K562 (cell line): ENCODE data around the gene TMEM59. TPM values are rescaled to one million over a fixed set of nuclear protein-coding genes. Genes with fewer than 3 reads are reported as not detected.
A peak's percentile ranks its signal among the peaks of the same experiment; 100 is the strongest.

Source experiments
- BMI1 ChIP-seq: fragments of 150-350 bp; IDR thresholded peaks from 2 replicates; pipeline ENCODE4 v1.6.1; 2014; ENCODE audit warnings: low read length
- CHD1 ChIP-seq: fragments of 200-600 bp; sonication (generic); IDR thresholded peaks from one replicate; pipeline ENCODE4 v1.6.1; 2012; ENCODE audit warnings: mild to moderate bottlenecking, moderate library complexity, low read length, inconsistent platforms
- HDAC6 ChIP-seq: IDR thresholded peaks from 2 replicates; pipeline ENCODE4 v1.6.1; 2012; ENCODE audit warnings: low read depth, mild to moderate bottlenecking, control low read depth, inconsistent platforms, low read length, moderate library complexity
- HMG20B ChIP-seq: fragments of 250-450 bp; sonication (Bioruptor Pico); IDR thresholded peaks from 2 replicates; pipeline ENCODE4 v1.5.0; 2021; ENCODE audit warnings: mild to moderate bottlenecking
- KDM2B ChIP-seq: fragments of 250-450 bp; sonication (Bioruptor Pico); IDR thresholded peaks from 2 replicates; pipeline ENCODE4 v1.8.0; 2021; ENCODE audit warnings: mild to moderate bottlenecking, moderate library complexity
- MEF2D ChIP-seq: conservative IDR thresholded peaks from 2 replicates; pipeline ENCODE4 v1.6.1; 2016; ENCODE audit warnings: low read depth, missing genetic modification characterization, missing compliant biosample characterization
- MYNN ChIP-seq, 2 experiments: sonication (generic); formaldehyde crosslinking in 1 of 2; IDR thresholded peaks; 2 replicates each; pipeline versions ENCODE4 v1.5.0 to v1.6.1; 2016 to 2020; ENCODE audit warnings: antibody characterized with exemption in 1 of 2, missing genetic modification reagents in 1 of 2
- NR2F6 ChIP-seq: fragments of 450-650 bp; formaldehyde crosslinking; IDR thresholded peaks from 2 replicates; pipeline ENCODE4 v1.4.0; 2020; ENCODE audit warnings: mild to moderate bottlenecking
- POLR2AphosphoS5 ChIP-seq: IDR thresholded peaks from 2 replicates; pipeline ENCODE4 v1.6.1; 2011; ENCODE audit warnings: mild to moderate bottlenecking, low read depth, low read length, moderate library complexity; ENCODE audit not compliant: control insufficient read depth, insufficient read depth
- POLR2H ChIP-seq: IDR thresholded peaks from 2 replicates; pipeline ENCODE4 v1.6.1; 2016; ENCODE audit warnings: missing genetic modification characterization, low read depth, mild to moderate bottlenecking, control low read depth, missing compliant biosample characterization, moderate library complexity
- PPARD ChIP-seq: fragments of 250-450 bp; sonication (Bioruptor Pico); IDR thresholded peaks from 2 replicates; pipeline ENCODE4 v1.8.0; 2022; ENCODE audit warnings: inconsistent platforms, mild to moderate bottlenecking, moderate library complexity
- PRMT5 ChIP-seq: sonication (generic); formaldehyde crosslinking; IDR thresholded peaks from 2 replicates; pipeline ENCODE4 v1.5.0; 2020; ENCODE audit warnings: missing genetic modification reagents
- SIN3B ChIP-seq: fragments of 450-650 bp; IDR thresholded peaks from 2 replicates; pipeline ENCODE4 v1.6.1; 2017; ENCODE audit warnings: low read depth, mild to moderate bottlenecking, moderate library complexity
- SMARCA5 ChIP-seq: fragments of 450-650 bp; IDR thresholded peaks from 2 replicates; pipeline ENCODE4 v1.6.1; 2016
- SMARCE1 ChIP-seq: fragments of 450-650 bp; IDR thresholded peaks from 2 replicates; pipeline ENCODE4 v1.7.1; 2016; ENCODE audit warnings: mild to moderate bottlenecking
- SRSF1 ChIP-seq: fragments of 200-400 bp; formaldehyde crosslinking; IDR thresholded peaks from 2 replicates; pipeline ENCODE4 v1.6.1; 2017; ENCODE audit warnings: mild to moderate bottlenecking, low read depth, low read length, moderate library complexity
- TAL1 ChIP-seq: fragments of 450-650 bp; IDR thresholded peaks from 2 replicates; pipeline ENCODE4 v1.6.1; 2016; ENCODE audit warnings: mild to moderate bottlenecking
- ZBED1 ChIP-seq: IDR thresholded peaks from 2 replicates; pipeline ENCODE4 v1.6.1; 2014
- ZHX1 ChIP-seq: fragments of 150-350 bp; conservative IDR thresholded peaks from 2 replicates; pipeline ENCODE4 v1.6.1; 2014; ENCODE audit warnings: low read length
- ZNF174 ChIP-seq: fragments of 250-450 bp; sonication (Bioruptor Pico); IDR thresholded peaks from 2 replicates; pipeline ENCODE4 v1.4.0; 2020; ENCODE audit warnings: mild to moderate bottlenecking
- ZNF23 ChIP-seq: fragments of 250-450 bp; sonication (Bioruptor Pico); IDR thresholded peaks from 2 replicates; pipeline ENCODE4 v1.4.0; 2020; ENCODE audit warnings: mild to moderate bottlenecking
- ZNF253 ChIP-seq: fragments of 250-450 bp; sonication (Bioruptor Pico); conservative IDR thresholded peaks from 2 replicates; pipeline ENCODE4 v1.6.1; 2021; ENCODE audit warnings: mild to moderate bottlenecking
- polyA plus RNA-seq, 8 experiments: library from polyadenylated mRNA; depleted of rRNA in 4 of 8; stranded (reverse) in 5 of 8; unstranded in 3 of 8; fragments of >200 nt; fragmentation: Nextera tagmentation in 2 of 8; fragmentation: Illumina TruSeq in 1 of 8; extraction: Ambion mirVana in 2 of 8; extraction: Trizol in 1 of 8; gene quantifications; 2 replicates each; pipeline versions ENCODE4 v1.2.1 to v1.2.3, GENCODE V29; 2011 to 2014; ENCODE audit warnings: inconsistent platforms in 1 of 8, missing spikeins in 1 of 8
- total RNA-seq, 7 experiments: library from RNA; depleted of rRNA in 6 of 7; stranded (reverse); fragments of >200 nt in 6 of 7; fragmentation: Illumina TruSeq in 2 of 7; extraction: Trizol in 2 of 7; gene quantifications; 2 replicates each; pipeline versions ENCODE4 v1.2.1 to v1.2.3, GENCODE V29; 2011 to 2021; ENCODE audit warnings: low replicate concordance in 1 of 7
- TF ChIP-seq, protein P1 (sequence below): fragments of 250-450 bp; sonication (Bioruptor Pico); IDR thresholded peaks from 2 replicates; pipeline ENCODE4 v1.5.0; 2021; ENCODE audit warnings: mild to moderate bottlenecking, moderate library complexity
- TF ChIP-seq, protein P2 (sequence below): fragments of 450-650 bp; formaldehyde crosslinking; IDR thresholded peaks from 2 replicates; pipeline ENCODE4 v1.4.0; 2020; ENCODE audit warnings: mild to moderate bottlenecking

TMEM59 gene
- total and polyA plus RNA-seq, 9 of the 15 experiments (the other 6 are each of a cell fraction or from before 2014, with no cell fraction given) = 93.1 to 316 (median 151) TPM

DNA sequence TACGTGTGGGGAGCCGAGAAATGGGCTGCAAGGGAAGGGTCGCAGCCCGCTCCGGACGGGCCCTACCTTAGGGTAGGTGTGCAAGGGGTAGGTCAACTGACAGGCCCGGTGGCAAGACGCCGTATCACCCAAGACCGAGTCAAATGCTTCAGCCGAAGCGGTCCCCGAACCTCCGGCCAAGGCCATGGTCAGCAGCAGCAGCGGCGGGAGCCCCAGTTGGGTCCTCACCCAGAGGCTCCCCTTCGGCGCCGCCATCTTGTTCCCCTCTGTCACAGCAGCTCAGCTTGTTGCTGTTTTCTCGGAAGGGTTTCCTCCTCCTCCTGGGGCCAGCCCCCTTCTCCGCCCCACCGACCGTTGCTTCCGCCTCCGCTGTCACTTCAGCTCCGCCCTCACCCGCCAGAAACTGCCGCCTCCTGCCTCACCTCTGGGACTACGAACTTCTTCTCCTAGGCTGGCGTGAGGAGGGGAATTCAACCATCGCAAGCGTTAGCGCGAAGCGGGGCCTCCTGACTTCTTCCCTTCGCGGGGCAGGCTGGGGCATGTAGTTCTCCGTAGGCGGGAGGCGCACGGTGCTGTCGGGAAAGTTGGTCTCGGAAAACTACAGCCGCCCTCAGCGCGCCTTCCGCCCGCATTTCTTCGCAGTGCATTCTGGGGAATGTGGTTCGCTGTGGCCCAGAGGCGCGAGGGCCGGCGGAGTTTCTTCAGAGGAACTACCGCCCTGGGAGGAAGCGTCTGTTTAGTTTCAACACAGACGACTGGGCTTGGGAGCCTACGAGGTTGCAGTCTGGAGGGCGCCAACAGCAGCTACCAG is at the start of gene TMEM59, which contains the start of gene TCEANC2 (continued):
- TF ChIP-seq ZHX1 (no peak; the same call in 1 of the 2 replicates), ZNF253 (CRISPR knock-in tag) (no peak), ZNF174 (CRISPR knock-in tag) (no peak), NR2F6 (CRISPR knock-in tag) (no peak), PPARD (CRISPR knock-in tag) (no peak), TAL1 (no peak), BMI1 (no peak), SMARCE1 (peak; percentile 45; the same call in 1 of the 2 replicates), HDAC6 (no peak), SMARCA5 (no peak), ZBED1 (0 out of 2 replicates have a peak, but pooled peaks have one; percentile 32), POLR2AphosphoS5 (peak; percentile 57; the same call in 1 of the 2 replicates), SRSF1 (no peak), PRMT5 (CRISPR knock-in tag) (no peak), KDM2B (no peak), MEF2D (tag) (no peak), SIN3B (peak; percentile 76), ZNF23 (no peak), HMG20B (no peak), MYNN (IDR thresholded peaks at IDR 0.05) (no peak), MYNN (CRISPR knock-in tag; IDR thresholded peaks at IDR 0.05) (no peak), POLR2H (tag) (peak; percentile 51), CHD1 (peak; percentile 69)
- TF ChIP-seq, protein P1, sequence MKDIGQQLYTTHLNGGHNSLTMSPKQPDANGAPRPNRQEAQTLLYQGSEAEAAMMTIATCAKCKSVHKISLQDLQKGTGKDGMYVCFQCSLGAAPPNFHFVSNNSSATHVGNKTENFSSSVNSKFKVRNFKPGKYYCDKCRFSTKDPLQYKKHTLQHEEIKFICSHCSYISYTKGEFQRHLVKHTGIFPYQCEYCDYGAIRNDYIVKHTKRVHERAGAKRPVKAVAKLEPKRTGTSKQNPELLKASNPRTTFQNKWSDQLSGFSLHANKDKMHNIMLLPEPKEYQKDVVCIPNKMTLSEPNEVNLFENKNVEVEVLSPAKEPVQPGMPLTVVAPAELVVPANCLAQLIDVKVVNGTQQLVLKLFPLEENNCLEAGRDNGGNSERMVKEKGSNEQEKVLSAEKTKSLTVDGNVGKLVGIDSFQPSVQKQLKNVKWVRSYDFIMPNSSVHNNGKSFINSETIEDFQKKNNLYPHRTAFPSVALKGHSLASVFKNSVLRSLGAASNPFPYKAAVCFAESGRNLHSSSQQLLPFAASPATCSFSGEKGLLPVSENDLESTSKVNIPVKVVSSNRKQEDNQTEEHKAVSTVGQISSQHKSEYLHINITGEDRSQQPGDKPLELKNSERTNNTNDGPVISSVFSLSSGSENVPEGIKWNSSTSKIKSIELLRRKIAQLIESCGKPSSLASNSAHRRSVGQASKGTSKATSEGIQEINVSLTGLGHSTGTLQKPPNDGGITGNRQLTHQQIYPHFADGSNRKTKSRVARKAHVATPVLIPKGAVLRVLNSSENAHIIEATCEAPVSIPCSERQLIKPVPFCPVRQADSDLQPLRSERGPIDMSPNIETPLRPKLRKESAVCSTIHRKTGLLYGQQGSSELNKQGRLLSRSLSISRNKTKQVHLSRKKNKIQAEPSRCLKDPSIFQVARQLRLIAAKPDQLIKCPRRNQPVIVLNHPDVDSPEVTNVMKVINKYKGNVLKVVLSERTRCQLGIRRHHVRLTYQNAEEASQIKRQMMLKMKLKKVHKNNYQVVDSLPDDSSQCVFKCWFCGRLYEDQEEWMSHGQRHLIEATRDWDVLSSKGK (CRISPR knock-in tag) = no peak
- TF ChIP-seq, protein P2, sequence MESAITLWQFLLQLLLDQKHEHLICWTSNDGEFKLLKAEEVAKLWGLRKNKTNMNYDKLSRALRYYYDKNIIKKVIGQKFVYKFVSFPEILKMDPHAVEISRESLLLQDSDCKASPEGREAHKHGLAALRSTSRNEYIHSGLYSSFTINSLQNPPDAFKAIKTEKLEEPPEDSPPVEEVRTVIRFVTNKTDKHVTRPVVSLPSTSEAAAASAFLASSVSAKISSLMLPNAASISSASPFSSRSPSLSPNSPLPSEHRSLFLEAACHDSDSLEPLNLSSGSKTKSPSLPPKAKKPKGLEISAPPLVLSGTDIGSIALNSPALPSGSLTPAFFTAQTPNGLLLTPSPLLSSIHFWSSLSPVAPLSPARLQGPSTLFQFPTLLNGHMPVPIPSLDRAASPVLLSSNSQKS (CRISPR knock-in tag) = no peak
